GM12878 (cell line): Measurements from ENCODE around the gene CCDC57. TPM values are rescaled to one million over a fixed set of nuclear protein-coding genes. Genes with fewer than 3 reads are reported as not detected.

Experiments
- ATAC-seq: fragments of 200-7000 bp; cut with Tn5 transposase; 3 replicates; pipeline ENCODE4 v1.9.1; 2020; ENCODE audit warnings: mild to moderate bottlenecking, moderate library complexity
- BruUV-seq: library from RNA; stranded (reverse); fragments of 400-500 nt; replicated peaks from 2 replicates; lab custom pipeline; 2021; lab: Mats Ljungman, UMichigan
- CTCF ChIA-PET: fragments of 300-600 bp; sonication (Branson Sonifier 250); formaldehyde crosslinking; extraction: SDS; loops from one replicate; lab custom pipeline; 2021; ENCODE audit warnings: inconsistent platforms; lab: Yijun Ruan, JAX
- POLR2A ChIA-PET: fragments of 350-600 bp; formaldehyde crosslinking; extraction: SDS; loops from one replicate; lab custom pipeline; 2021; ENCODE audit warnings: inconsistent platforms; lab: Charles Lee
- RAD21 ChIA-PET: fragments of 300-600 bp; sonication (Branson Sonifier 250); formaldehyde crosslinking; loops from one replicate; lab custom pipeline; 2023; ENCODE audit warnings: antibody characterized with exemption; ENCODE audit not compliant: unreplicated experiment; lab: Charles Lee
- SMC1A ChIA-PET: fragments of 300-600 bp; sonication (Branson Sonifier 250); formaldehyde crosslinking; loops from one replicate; lab custom pipeline; 2023; ENCODE audit not compliant: unreplicated experiment, uncharacterized antibody; lab: Charles Lee
- DNase-seq: peaks from one replicate; pipeline ENCODE4 v3.0.0-alpha.2; 2011; ENCODE audit warnings: low read depth, low spot score
- FAIRE-seq: peaks from 3 replicates; lab custom pipeline; 2011; peaks lifted over from hg19 to GRCh38; lab: Jason Lieb, UNC
- H2AFZ ChIP-seq: 2 replicates; pipeline ENCODE4 v1.6.0; 2011; ENCODE audit warnings: low read depth, low read length, control low read depth; ENCODE audit not compliant: control insufficient read depth
- H3K27ac ChIP-seq: 2 replicates; pipeline ENCODE4 v1.5.1; 2011; ENCODE audit warnings: control low read depth; ENCODE audit not compliant: control insufficient read depth, insufficient read depth
- H3K27me3 ChIP-seq, 2 experiments: replicated peaks in 1 of 2; 2 replicates each; pipeline versions ENCODE4 v1.6.0 to v1.6.1; 2011; ENCODE audit warnings: low read length in 1 of 2; ENCODE audit not compliant: control insufficient read depth in 2 of 2, insufficient read depth in 2 of 2
- H3K36me3 ChIP-seq, 2 experiments: 2 replicates each; pipeline ENCODE4 v1.5.1; 2011; ENCODE audit warnings: low read length in 1 of 2; ENCODE audit not compliant: control insufficient read depth in 2 of 2, insufficient read depth in 2 of 2
- H3K4me1 ChIP-seq: 2 replicates; pipeline ENCODE4 v1.6.1; 2011; ENCODE audit warnings: mild to moderate bottlenecking, low read length, moderate library complexity, mixed read lengths; ENCODE audit not compliant: control insufficient read depth, insufficient read depth
- H3K4me2 ChIP-seq: 2 replicates; pipeline ENCODE4 v1.6.0; 2011; ENCODE audit warnings: control low read depth; ENCODE audit not compliant: control insufficient read depth, insufficient read depth
- H3K4me3 ChIP-seq: fragments of 200-600 bp; sonication (generic); 2 replicates; pipeline ENCODE4 v1.5.1; 2016
- H3K79me2 ChIP-seq: 2 replicates; pipeline ENCODE4 v1.6.0; 2011; ENCODE audit warnings: low read length; ENCODE audit not compliant: control insufficient read depth, insufficient read depth
- H3K9ac ChIP-seq: 2 replicates; pipeline ENCODE4 v1.8.0; 2011; ENCODE audit warnings: low read length, control low read depth, mixed read lengths; ENCODE audit not compliant: control insufficient read depth, insufficient read depth
- H3K9me3 ChIP-seq: replicated peaks from 3 replicates; pipeline ENCODE4 v1.5.1; 2011; ENCODE audit warnings: mild to moderate bottlenecking, low read length; ENCODE audit not compliant: control insufficient read depth, insufficient read depth
- H4K20me1 ChIP-seq: 2 replicates; pipeline ENCODE4 v1.6.0; 2011; ENCODE audit not compliant: control insufficient read depth, insufficient read depth
- BHLHE40 ChIP-seq, 2 experiments: fragments of 450-650 bp in 1 of 2; IDR thresholded peaks; 2 replicates each; pipeline ENCODE4 v1.6.1; 2011 to 2017; ENCODE audit warnings: low read depth in 2 of 2, borderline replicate concordance in 1 of 2, improper control_type of control experiment in 1 of 2, low read length in 1 of 2, mild to moderate bottlenecking in 1 of 2
- EGR1 ChIP-seq, 2 experiments: IDR thresholded peaks; 1 replicate in 1 of 2; 2 replicates in 1 of 2; pipeline ENCODE4 v1.6.1; 2011 to 2012; ENCODE audit warnings: low read depth in 2 of 2, low read length in 2 of 2, borderline replicate concordance in 1 of 2, mild to moderate bottlenecking in 1 of 2, moderate library complexity in 1 of 2
- FOXK2 ChIP-seq: fragments of 450-650 bp; IDR thresholded peaks from 2 replicates; pipeline ENCODE4 v1.6.1; 2017; ENCODE audit warnings: mild to moderate bottlenecking, moderate library complexity
- HCFC1 ChIP-seq: fragments of 150-350 bp; IDR thresholded peaks from 2 replicates; pipeline ENCODE4 v1.6.1; 2014; ENCODE audit warnings: low read length
- IKZF1 ChIP-seq: fragments of 450-650 bp; conservative IDR thresholded peaks from 2 replicates; pipeline ENCODE4 v1.6.1; 2017; ENCODE audit warnings: antibody characterized with exemption, mild to moderate bottlenecking
- LARP7 ChIP-seq: fragments of 450-650 bp; IDR thresholded peaks from 2 replicates; pipeline ENCODE4 v1.6.1; 2017; ENCODE audit warnings: mild to moderate bottlenecking
- MXI1 ChIP-seq: fragments of 150-350 bp; IDR thresholded peaks from 2 replicates; pipeline ENCODE4 v1.6.1; 2011; ENCODE audit warnings: low read depth, mild to moderate bottlenecking, inconsistent platforms, low read length, improper control_type of control experiment
- NR2F1 ChIP-seq: fragments of 450-650 bp; conservative IDR thresholded peaks from 2 replicates; pipeline ENCODE4 v1.6.1; 2017; ENCODE audit warnings: mild to moderate bottlenecking
- POLR2AphosphoS2 ChIP-seq: IDR thresholded peaks from 2 replicates; pipeline ENCODE4 v1.6.1; 2011; ENCODE audit warnings: low read depth, mild to moderate bottlenecking, low read length, improper control_type of control experiment, moderate library complexity
- SKIL ChIP-seq: fragments of 450-650 bp; IDR thresholded peaks from 2 replicates; pipeline ENCODE4 v1.6.1; 2017; ENCODE audit warnings: mild to moderate bottlenecking, low read depth, inconsistent platforms; ENCODE audit not compliant: poor library complexity, severe bottlenecking
- SMARCA5 ChIP-seq: fragments of 450-650 bp; IDR thresholded peaks from 2 replicates; pipeline ENCODE4 v1.6.1; 2017; ENCODE audit warnings: mild to moderate bottlenecking
- TCF3 ChIP-seq: IDR thresholded peaks from 2 replicates; pipeline ENCODE4 v1.6.1; 2012; ENCODE audit warnings: low read depth, mild to moderate bottlenecking, low read length, borderline replicate concordance; ENCODE audit not compliant: insufficient read depth
- YY1 ChIP-seq: IDR thresholded peaks from 2 replicates; pipeline ENCODE4 v1.6.1; 2011; ENCODE audit warnings: low read depth, mild to moderate bottlenecking, low read length
- ZZZ3 ChIP-seq: IDR thresholded peaks from 2 replicates; pipeline ENCODE4 v1.6.1; 2011; ENCODE audit warnings: low read depth; ENCODE audit not compliant: control insufficient read depth, insufficient read length
- WGBS: methylation state at CpG from one replicate; pipeline ENCODE4 v1.1.6; 2016; ENCODE audit warnings: low lambda C conversion rate; ENCODE audit not compliant: insufficient replicate concordance, insufficient coverage; ENCODE audit errors: missing lambda C conversion rate; 5-methylcytosine and 5-hydroxymethylcytosine counted together
- in situ Hi-C: fragments of 300-500 bp; cut with MboI; formaldehyde crosslinking; loops from 9 replicates; pipeline ENCODE4 v1.14.3; 2018; ENCODE audit warnings: mixed read lengths
- intact Hi-C: fragments of 100-400 bp; cut with micrococcal nuclease; formaldehyde crosslinking; loops from one replicate; pipeline ENCODE4 v1.14.2; 2022; ENCODE audit not compliant: unreplicated experiment
- polyA plus RNA-seq, 11 experiments: library from polyadenylated mRNA; depleted of rRNA in 4 of 11; unstranded in 6 of 11; stranded (reverse) in 5 of 11; fragments of >200 nt; fragmentation: Nextera tagmentation in 4 of 11; fragmentation: Illumina TruSeq in 1 of 11; extraction: Ambion mirVana in 4 of 11; extraction: Trizol in 1 of 11; gene quantifications; 1 replicate in 1 of 11; 2 replicates in 10 of 11; pipeline versions ENCODE4 v1.2.1 to v1.2.3, GENCODE V29; 2011 to 2016; ENCODE audit warnings: inconsistent platforms in 2 of 11, missing spikeins in 2 of 11, low read depth in 1 of 11
- total RNA-seq, 4 experiments: library from RNA; depleted of rRNA in 3 of 4; stranded (reverse); fragments of >200 nt in 3 of 4; fragmentation: Illumina TruSeq in 1 of 4; extraction: Trizol in 1 of 4; gene quantifications; 2 replicates each; pipeline versions ENCODE4 v1.2.1 to v1.2.3, GENCODE V29; 2013 to 2021
- TF ChIP-seq, protein P1 (sequence below): fragments of 450-650 bp; conservative IDR thresholded peaks from 2 replicates; pipeline ENCODE4 v1.6.1; 2017; ENCODE audit warnings: mild to moderate bottlenecking, moderate library complexity

The CCDC57 gene
- total and polyA plus RNA-seq, 10 of the 15 experiments (the other 5 are each of a cell fraction or from before 2014, with no cell fraction given), result 5.4 to 123 (median 45.8) TPM

DNA sequence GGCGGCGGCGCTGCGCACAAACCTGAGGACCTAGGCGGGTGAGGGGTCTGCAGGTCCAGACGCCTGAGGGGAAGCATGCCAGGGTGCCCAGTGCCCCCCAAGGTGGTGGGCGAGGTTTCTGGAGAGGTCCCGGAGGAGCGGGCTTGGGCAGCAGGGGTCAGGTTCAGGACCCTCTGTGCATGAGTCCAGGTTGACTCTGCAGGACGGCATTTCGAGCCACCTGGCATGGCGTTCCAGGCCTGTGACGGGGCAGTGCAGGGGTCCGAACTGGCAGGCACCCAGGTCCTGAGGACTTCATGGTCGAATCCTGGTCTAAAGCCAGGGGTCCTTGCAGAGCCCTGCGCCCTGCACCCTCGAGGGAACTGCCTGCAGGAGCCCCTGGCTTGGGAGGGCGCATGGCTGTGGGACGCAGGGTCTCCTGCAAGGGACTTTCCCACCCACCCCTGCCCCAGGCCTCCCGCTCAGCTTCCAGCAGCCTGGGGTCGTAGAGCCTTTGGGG, 19.7 kb upstream of the CCDC57 start (continued):
- no peak for TF ChIP-seq YY1
- no peak for TF ChIP-seq HCFC1
- TF ChIP-seq SKIL, result no peak
- no peak for TF ChIP-seq TCF3
- no peak for TF ChIP-seq POLR2AphosphoS2

DNA sequence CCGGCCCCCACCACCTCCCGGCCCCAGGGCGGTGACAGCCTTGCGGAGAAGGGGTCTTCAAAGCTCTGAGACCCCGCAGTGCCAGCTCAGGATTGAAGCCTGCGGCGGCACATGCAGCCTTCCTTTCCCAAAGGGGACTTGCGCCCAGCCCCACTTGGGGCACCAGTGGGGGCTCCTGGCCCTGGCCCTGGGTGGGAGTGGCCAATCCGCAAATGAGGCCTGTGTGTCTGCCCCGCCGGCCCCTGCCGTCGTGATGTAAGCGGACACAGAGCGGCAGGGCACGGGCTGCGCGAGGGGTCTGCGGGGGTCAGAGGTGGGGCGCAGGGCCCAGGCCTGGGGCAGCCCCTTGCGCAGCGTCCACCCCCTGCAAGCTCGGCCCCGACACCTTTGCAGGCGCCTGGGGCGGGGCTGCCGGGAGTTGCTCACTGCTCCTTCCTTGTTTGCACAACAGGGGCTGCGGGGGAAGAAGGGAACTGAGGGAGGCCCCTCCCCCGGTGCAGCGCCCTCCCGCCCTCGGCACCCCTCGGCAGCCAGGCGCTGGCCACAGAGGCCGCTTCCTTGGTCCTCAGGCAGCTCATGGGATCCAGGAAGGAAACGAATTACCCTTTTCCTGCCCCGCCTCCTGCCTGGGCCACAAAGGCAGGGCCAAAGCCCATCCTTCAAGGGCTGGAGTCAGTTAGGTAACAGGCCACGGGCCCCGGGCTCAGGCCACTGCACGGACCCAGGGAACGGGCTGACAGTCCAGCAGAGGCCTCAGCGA, 19.1 kb upstream of the CCDC57 start:
- no TSS peak for BruUV-seq
- intact Hi-C loops, result loop anchor here (5.0 kb wide), 1 partner anchor 181 kb away; no protein-coding TSS in a partner anchor
- H4K20me1 ChIP-seq, result no peaks in the 10 kb centered on the region
- H3K4me1 ChIP-seq, result peaks cover 40% of the 10 kb centered on the region
- DNase-seq (no peak), FAIRE-seq (no peak), ATAC-seq (peak; percentile 28)
- H3K36me3 ChIP-seq, result peaks cover 0 to 8% of the 10 kb centered on the region in 2 experiments; a peak in 3 of 4 replicates
- H3K79me2 ChIP-seq, result peaks cover 79% of the 10 kb centered on the region
- H3K4me3 ChIP-seq, result peak overlapping the region; percentile 99
- in situ Hi-C loops, result no loop called here
- RAD21 ChIA-PET, result interaction anchor here (0.9 to 1.0 kb wide), 2 partner anchors 71 to 89 kb away, joined by 3 to 4 read pairs; no protein-coding TSS in a partner anchor
- peak overlapping the region; percentile 85 for H3K9ac ChIP-seq
- 6% methylated on average over 41 of the region's 42 CpGs for WGBS
- H3K27me3 ChIP-seq, result no peaks in the 10 kb centered on the region
- SMC1A ChIA-PET, result interaction anchor here (1.1 kb wide), 1 partner anchor 26 kb away, joined by 8 read pairs; no protein-coding TSS in a partner anchor
- H3K4me2 ChIP-seq, result peak overlapping the region; percentile 79
- CTCF ChIA-PET, result interaction anchor here (2.0 kb wide), 1 partner anchor 26 kb away, joined by 8 read pairs; no protein-coding TSS in a partner anchor
- no peaks in the 10 kb centered on the region for H3K9me3 ChIP-seq
- POLR2A ChIA-PET, result interaction anchor here (0.6 to 3.9 kb wide), 7 partner anchors 14 to 250 kb away, joined by 3 to 17 read pairs (median 4); partner anchors contain the start of gene CCDC57
- H3K27ac ChIP-seq, result peak overlapping the region; percentile 73
- no peak overlapping the region for H2AFZ ChIP-seq
- TF ChIP-seq EGR1 (IDR thresholded peaks at IDR 0.05; ENCODE audit: borderline replicate concordance in 1 of 2, low read depth in 2 of 2, low read length in 2 of 2) (0 out of 3 replicates have a peak, but pooled peaks of 1 of the 2 experiments have one; percentile 3), NR2F1 (peak; percentile 46), SMARCA5 (no peak), LARP7 (0 out of 2 replicates have a peak, but pooled peaks have one; percentile 22), BHLHE40 (IDR thresholded peaks at IDR 0.05; ENCODE audit: borderline replicate concordance in 1 of 2, low read depth in 2 of 2, low read length in 1 of 2) (peak in 1 of 2 experiments; percentile 20; a peak in 1 of 4 replicates), IKZF1 (0 out of 2 replicates have a peak, but pooled peaks have one; percentile 20), TCF3 (no peak), MXI1 (0 out of 2 replicates have a peak, but pooled peaks have one; percentile 1), ZZZ3 (no peak), FOXK2 (no peak)
- TF ChIP-seq, protein P1, sequence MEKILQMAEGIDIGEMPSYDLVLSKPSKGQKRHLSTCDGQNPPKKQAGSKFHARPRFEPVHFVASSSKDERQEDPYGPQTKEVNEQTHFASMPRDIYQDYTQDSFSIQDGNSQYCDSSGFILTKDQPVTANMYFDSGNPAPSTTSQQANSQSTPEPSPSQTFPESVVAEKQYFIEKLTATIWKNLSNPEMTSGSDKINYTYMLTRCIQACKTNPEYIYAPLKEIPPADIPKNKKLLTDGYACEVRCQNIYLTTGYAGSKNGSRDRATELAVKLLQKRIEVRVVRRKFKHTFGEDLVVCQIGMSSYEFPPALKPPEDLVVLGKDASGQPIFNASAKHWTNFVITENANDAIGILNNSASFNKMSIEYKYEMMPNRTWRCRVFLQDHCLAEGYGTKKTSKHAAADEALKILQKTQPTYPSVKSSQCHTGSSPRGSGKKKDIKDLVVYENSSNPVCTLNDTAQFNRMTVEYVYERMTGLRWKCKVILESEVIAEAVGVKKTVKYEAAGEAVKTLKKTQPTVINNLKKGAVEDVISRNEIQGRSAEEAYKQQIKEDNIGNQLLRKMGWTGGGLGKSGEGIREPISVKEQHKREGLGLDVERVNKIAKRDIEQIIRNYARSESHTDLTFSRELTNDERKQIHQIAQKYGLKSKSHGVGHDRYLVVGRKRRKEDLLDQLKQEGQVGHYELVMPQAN, result peak; percentile 68
